Adipose tissue (tissue), 3 donors: ENCODE measurements around the gene PTPRN2. TPM values are rescaled to one million over a fixed set of nuclear protein-coding genes. Genes with fewer than 3 reads are reported as not detected.

Experiments used
- H3K27ac ChIP-seq: one replicate; pipeline ENCODE4 v1.5.1; 2013; ENCODE audit warnings: low read depth, low read length
- WGBS, 3 donors: extraction: QIAGEN DNeasy Blood & Tissue Kit; methylation state at CpG; one replicate each; pipeline ENCODE4 v1.1.7; 2013; 5-methylcytosine and 5-hydroxymethylcytosine counted together
- polyA plus RNA-seq, 3 donors: library from polyadenylated mRNA; stranded (reverse); fragments of 200-250 nt; gene quantifications; one replicate each; pipeline ENCODE4 v1.2.3, GENCODE V29; 2013
- donor health status: healthy with polysubstance abuse.
- donor health status: Bipolar disorder and iron deficiency.
- donor health status: healthy.

PTPRN2 gene
- polyA plus RNA-seq, 3 donors, result 3.7 to 8.0 (median 7.3) TPM

DNA sequence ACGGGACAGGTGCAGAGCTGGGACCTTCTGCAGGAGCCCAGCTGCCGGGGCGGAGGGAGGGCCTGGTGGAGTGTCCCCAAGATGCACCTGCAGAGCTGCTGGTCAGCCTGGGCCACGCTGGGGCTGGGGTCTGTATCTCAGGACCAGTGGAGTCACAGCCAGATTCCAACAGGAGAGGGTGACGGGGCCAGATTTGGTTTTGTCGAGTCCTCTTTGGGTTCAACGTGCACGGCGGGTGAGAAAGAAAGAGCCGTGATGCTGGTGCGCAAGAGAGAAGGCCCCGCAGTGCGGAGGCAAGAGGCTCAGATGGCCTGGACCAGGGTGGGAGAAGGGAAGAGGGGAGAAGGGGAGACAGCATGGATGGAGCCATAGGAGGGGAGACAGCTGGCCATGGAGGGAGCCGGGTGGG lies 462.9 kb downstream of the PTPRN2 start:
- H3K27ac ChIP-seq, result no peak overlapping the region
- WGBS, 3 donors, result 88 to 94% (median 92%) methylated on average over 13 to 14 of the region's 14 CpGs

DNA sequence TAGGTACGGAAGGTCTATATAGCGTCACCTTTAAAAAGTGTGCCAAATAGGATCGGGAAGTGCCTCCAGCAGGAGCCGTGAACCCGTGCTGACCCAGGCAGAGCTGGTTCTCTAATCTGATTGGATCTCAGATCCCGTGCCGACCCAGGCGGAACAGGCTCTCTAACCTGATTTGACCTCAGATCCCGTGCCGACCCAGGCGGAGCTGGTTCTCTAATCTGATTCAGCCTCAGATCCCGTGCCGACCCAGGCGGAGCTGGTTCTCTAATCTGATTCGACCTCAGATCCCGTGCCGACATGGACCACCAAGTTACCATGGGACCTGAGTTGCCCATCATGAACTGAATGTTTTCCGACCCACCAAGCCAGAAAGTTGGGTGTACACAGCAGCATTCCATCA lies 463.9 kb downstream of the PTPRN2 start:
- no peak overlapping the region for H3K27ac ChIP-seq
- WGBS, 3 donors, result 96 to 97% (median 96%) methylated on average over 18 of the region's 18 CpGs

DNA sequence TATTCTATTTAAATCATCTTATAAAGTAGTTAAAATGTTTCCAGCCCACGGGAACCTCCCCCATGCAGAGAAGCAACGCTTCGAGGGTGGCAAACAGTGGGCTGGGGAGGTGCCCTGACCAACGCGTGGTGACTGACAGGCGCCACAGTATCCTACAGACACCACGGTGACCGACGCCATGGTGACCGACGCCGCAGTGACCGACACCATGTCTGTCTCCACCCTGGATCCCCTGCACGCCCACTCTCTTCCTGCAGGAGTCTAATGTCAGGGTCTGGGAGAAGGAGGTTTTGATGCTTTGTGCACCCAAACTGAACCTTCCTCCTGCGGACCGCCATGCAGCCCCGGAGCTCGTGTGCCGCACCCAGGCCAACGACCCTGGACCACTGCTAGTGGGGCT lies 464.4 kb downstream of the PTPRN2 start:
- WGBS, 3 donors, result 93 to 95% (median 94%) methylated on average over 20 of the region's 20 CpGs

DNA sequence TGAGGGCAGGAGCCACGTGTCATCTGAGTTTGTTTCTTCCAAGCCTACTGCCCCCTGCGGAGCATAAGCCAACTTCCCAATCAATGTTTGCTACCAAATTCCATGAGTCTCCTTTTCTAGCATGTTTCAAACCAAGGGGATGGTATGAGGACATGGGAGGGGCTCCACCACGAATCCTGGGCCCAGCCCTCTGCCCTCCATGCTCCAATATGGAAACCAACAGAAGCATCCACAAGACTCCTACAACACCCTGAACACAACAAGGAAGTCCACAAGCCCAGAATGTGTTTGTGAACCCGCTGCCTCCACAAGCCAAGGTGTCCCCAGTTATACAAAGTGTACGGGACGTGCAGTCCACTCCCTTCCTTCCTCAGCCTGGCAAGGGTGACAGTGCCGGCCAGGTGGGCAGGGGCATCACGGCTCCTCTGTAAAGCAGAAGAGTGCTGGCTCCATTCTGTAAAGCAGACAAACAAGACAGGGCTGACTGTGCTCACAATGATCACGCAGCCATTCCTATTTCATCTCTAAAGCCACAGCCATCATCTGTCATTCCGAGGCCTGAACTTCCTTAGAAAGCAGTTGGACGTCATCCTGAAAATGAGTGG lies 466.1 kb downstream of the PTPRN2 start:
- H3K27ac ChIP-seq, result no peak overlapping the region
- 75 to 80% (median 76%) methylated on average over 11 of the region's 11 CpGs for WGBS, 3 donors

More for the DNA sequence above, 464.4 kb downstream of the PTPRN2 start:
- H3K27ac ChIP-seq, result no peak overlapping the region

DNA sequence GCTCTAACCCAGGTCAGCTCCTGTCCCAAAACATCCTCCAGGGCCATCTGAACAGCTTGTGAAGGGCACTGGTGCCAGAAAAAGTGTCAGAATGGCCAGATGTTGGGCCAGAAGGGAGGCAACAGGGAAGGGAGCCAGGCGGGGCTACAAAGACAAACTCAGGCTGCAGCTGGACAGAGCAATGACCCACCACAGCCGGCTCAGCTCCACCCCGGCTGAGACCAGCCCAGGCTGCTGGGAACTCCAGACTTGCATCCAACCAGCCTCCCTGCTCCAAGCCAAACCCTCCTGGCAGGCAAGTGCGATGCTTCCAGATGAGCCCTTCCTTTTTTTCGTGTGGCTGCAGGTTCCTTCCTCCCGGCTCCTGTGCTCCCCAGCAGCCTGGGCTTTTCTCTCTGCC lies 466.9 kb downstream of the PTPRN2 start:
- 44 to 71% (median 55%) methylated on average over 6 of the region's 6 CpGs for WGBS, 3 donors
- no peak overlapping the region for H3K27ac ChIP-seq

DNA sequence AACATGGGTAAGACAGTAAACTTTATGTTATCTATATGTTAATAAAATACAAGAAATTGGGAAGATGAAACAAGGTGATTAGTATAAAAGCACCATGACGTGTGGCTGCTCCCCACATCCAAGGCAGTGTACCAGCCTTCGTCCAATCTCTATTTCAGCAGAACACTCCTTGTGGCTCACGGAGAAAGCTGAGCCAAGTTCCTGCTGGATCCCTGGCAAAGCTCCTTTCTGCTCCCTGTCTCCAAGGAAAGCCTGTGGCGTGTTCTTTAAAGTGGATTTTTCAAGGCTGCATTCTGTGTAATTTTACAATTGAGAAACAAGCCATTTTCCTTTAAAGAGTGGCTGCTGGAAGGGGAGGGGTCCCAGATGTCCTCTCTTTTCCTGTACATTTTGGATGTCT lies 467.3 kb downstream of the PTPRN2 start:
- 66 to 90% (median 71%) methylated on average over 4 of the region's 4 CpGs for WGBS, 3 donors
- H3K27ac ChIP-seq, result no peak overlapping the region

DNA sequence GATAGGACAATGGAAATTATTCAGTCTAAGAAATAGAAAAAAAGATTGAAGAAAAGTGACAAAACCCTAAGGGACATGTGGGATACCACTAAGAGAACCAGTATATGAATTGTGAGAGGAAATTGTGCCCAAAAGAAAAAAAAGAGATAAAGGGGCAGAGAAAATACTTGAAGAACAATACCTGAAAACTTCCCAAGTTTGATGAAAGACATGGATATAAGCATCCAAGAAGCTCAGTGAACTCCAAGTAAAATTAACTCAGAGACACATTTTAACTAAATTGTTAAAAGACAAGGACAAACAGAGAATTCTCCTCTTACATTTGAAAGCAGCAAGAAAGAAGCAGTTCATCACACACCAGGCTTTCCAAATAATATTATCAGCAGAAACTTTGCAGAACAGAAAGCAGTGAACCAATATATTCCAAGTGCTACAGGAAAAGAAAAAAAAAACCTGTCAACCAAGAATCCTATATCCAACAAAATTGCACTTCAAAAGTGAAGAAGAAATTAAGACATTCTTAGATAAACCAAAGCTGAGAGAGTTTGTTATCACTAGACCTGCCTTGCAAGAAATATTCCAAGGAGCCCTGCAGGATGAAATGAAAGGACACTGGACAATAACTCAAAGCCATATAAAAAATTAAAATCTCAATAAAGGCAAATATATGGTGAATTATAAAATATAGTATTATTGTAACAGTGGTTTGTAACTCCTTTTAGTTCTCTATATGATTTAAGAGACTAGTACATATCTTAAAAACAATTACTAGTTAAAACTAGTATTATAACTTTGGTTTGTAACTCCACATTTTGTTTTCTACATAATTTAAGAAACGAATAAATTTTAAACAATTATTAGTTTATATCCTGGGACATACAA lies 470.0 kb downstream of the PTPRN2 start:
- no peak overlapping the region for H3K27ac ChIP-seq
- 70 to 78% (median 72%) methylated on average over 1 of the region's 1 CpG for WGBS, 3 donors

DNA sequence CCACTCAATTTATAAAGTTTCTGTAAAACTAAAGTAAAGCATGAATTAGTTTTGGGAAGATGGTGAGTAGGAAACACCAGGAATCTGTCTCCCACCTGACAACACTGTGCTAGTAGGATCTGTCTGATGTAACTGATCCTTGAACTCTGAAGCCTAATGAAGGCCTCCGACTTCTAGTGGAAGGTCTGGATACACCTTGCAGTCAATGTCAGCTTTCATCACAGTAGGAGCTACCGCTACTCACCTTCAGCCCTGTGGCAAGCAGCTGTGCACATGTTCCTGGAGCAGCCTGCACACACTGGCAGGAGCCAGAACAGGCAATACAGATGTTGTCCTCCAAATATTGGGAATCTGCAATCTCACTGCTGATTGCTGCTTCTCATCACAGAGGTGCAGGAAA lies 471.4 kb downstream of the PTPRN2 start:
- 86 to 98% (median 88%) methylated on average over 2 of the region's 2 CpGs for WGBS, 3 donors
- no peak overlapping the region for H3K27ac ChIP-seq

DNA sequence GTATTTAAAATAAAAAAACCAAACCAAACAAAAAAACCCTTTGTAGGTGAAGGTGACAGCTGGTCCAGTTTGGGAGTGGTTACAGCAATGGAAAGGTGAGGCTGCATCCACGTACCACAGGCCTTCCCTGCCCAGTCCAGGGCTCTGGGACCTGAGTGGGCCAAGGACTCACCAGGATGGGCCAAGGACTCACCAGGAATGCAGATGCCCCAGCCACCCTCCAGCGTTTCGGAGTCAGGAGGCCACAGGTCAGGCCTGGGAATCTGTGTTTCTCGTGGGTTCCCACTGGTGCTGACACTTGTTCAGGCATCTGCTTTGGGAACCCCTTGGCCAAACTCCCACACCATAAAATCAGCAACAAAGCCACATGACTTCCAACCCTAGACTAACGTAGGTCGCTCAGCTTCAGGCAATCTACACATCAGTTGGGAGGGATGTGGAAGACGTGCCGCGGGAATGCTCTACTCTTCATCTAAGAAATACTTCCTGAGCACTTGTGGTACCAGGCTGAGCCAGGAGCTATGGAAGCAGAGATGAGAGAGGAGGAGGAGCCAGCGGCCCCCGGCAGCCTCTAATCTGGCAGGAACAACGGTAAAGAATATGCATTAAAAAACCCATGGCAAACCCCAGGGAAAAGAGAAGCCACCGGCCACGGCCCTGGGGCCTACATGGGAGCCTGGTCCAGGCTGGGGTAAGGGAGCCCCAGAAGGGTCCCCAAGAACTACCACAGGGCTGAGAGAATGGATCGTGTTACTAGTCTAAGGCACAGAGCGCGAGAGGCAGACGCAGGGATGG lies 473.4 kb downstream of the PTPRN2 start:
- 90 to 95% (median 92%) methylated on average over 18 of the region's 18 CpGs for WGBS, 3 donors
- H3K27ac ChIP-seq, result no peak overlapping the region

DNA sequence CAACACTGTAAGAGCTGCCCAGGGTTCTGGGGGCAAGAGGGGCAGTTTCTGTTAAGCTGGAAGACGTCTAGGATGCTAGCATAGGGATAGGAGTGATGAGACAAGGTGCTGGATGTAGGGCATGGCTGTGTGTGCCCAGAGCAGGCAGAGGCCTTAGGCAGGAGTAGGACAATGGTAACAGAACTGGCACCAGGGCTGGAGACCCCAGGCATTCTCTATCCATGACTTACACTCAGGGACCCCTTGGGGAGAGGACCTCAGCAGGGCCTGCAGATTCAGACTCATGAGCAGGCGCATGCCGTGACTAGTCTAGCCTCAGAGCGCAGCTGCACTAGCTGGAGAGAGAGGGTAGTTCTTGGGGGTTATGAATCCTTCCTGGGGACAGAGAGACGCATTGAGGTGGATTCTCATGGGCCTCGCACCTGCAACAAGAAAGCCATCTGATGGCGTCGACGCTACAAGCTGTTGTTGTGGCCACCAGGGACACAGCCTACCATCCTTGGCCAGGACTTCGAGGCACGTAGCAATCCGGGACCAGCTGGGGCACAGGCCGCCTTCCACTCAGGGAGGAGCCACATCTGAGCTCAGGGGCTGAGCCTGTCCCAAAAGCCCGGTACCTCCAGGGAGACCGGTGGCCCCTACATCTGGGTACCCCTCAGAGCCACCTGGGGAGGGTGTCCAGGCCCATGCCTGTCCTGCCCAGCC lies 474.1 kb downstream of the PTPRN2 start:
- no peak overlapping the region for H3K27ac ChIP-seq
- WGBS, 3 donors, result 93 to 94% (median 94%) methylated on average over 15 of the region's 15 CpGs

DNA sequence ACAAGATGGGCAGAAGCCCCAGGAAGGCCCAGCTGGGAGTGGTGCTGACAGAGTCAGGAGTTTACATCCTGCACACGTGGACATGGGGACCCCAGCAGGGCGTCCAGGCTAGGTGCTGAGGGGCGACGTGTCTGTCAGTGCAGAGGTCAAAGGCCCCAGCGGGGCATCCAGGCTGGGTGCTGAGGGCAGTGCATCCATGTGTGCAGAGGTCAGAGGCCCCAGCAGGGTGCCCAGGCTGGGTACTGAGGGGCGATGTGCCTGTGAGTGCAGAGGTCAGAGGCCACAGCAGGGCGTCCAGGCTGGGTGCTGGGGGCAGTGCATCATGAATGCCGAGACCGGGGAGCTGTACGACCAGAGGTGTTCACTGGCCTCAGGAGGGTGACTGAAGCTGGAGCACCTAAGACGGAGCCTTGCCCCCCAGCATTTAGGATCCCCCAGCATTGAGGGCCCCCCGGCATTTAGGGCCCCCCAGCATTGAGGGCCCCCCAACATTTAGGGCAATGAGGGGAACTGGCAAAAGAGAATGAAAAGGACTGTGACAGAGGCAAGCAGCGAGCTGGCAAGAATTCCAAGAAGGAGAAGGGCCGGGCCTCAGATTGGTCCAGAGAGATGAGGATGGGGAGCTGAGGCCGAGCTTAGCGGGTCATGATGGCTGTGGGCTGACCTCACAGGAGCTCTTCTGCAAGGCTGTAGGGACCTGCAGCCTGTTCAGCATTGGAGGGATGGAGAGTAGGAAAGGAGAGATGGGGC lies 474.9 kb downstream of the PTPRN2 start:
- H3K27ac ChIP-seq, result no peak overlapping the region
- WGBS, 3 donors, result 89 to 91% (median 90%) methylated on average over 15 to 16 of the region's 16 CpGs

DNA sequence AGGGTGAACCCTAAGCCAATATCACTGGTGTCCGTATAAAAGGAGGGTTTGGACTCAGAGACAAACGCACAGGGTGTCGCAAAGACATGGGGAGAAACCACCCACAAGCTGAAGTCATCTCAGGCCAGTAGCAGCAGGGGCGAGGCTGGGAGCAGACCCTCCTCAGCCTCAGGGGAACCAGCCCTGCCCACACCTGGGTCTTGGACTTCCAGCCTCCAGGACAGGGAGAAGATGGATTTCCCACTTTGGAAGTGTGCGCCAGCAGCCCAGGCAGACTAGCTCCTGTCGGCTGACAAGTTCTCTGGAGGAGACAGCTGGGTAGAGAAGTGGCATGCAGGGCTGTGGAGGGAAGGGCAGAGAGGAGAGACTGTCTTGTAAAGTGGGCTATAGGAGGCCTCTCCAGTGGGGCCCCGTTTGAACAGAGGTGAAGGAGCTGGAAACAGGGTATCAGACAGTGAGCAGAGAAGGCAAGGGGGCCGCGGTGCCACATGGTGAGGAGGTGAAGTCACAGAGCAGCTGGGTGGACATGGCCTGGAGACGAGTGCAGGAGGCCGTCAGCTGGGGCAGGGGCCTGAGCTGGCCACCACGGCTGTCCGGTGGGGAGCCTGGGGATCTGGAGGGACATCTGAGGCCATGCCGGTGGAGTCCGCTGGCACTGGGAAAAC lies 475.6 kb downstream of the PTPRN2 start:
- H3K27ac ChIP-seq, result no peak overlapping the region
- 89 to 93% (median 92%) methylated on average over 15 of the region's 15 CpGs for WGBS, 3 donors

DNA sequence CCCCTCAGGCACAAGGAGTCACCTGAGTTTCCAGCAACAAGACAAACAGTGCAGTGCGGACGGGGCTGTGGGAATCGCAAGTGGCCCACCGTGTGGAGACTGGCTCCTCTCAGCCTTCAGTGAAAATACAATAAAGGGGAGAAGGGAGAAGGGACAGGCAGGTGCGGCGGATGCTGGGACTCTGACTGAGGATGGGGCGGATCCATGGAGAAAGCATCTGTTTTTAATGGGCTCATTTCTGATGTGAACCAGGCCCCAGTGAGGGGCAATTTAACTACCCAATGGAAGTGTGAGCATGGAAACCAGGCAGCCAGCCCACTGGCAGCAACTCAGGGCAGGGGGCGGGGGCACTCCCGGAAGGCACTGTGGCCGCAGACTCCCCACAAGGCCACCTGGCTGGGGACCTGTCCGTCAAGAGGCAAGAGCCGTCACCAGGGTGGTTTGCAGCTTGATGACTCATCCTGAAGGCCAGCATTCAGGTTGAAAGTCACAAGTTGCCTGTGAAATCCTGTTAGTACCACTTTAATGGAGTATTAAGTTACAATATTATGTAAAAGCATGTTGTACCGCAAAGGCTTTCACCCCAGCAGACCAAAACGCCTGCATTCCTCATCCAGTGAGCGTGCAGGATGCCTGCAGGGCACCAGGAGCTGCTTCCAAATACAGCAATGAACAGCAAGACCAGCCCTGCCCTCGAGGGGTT lies 476.4 kb downstream of the PTPRN2 start:
- H3K27ac ChIP-seq, result no peak overlapping the region
- WGBS, 3 donors, result 68 to 81% (median 81%) methylated on average over 16 of the region's 16 CpGs

DNA sequence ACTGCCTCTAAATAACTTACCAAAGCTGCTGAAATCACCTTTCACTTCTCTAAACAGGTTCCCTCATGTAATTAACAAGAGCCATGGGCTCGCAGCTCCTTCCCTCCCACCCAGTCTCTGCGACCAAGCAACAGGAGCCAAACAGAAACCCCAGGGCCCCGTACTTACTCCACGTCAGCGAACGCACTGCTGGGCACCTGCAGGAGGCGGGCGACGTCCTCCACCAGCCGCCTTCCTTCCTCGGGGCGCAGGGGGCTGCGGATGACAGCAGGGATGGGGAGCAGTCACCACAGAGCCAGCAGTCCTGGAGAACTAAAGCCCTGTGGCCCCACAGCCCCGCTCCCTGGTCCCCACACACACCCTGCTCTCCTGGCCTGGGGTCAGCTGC lies 477.0 kb downstream of the PTPRN2 start:
- H3K27ac ChIP-seq, result no peak overlapping the region
- WGBS, 3 donors, result 91 to 94% (median 92%) methylated on average over 14 of the region's 14 CpGs

DNA sequence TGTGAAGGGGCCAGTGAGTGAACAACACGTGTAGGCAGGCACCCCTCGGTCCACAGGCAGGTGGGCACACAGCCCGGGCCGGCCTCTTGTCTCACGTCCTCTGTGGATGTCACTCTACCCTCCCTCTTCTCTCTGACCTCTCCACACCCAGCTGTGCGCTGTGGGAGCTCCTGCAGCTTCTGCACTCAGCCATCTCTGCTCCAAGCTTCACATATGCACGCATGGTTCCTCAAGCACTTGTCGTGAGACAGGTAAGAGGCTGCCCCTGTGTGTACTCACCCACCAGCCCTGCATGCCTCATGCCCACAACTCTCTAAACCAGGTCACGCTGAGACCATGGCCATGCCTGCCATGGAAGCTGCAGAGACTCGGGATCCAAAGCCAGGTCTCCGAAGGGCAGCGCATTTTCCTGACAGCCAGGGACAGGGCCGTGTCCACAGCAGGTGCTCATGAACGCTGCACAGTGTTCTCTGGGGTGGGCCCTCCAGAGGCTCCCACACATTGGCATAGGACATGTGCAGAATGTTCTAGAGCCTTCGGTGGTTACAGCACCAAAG lies 477.5 kb downstream of the PTPRN2 start:
- WGBS, 3 donors, result 87 to 94% (median 94%) methylated on average over 15 of the region's 15 CpGs

DNA sequence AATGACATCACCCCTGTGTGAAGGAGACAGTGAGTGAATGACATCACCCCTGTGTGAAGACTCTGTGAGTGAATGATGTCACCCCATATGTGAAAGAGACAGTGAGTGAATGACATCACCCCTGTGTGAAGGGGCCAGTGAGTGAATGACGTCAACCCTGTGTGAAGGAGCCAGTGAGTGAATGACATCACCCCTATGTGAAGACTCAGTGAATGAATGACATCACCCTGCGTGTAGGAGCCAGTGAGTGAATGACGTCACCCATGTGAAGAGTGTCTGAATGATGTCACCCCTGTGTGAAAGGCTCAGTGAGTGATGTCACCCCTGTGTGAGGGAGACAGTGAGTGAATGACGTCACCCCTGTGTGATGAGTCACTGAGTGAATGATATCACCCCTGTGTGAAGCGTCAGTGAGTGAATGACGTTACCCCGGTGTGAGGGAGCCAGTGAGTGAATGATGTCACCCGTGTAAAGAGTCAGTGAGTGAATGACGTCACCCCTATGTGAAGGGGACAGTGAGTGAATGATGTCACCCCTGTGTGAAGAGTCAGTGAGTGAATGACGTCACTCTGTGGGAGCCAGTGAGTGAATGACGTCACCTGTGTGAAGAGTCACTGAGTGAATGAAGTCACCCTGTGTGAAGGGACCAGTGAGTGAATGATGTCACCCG lies 478.1 kb downstream of the PTPRN2 start:
- 78 to 85% (median 84%) methylated on average over 12 of the region's 12 CpGs for WGBS, 3 donors

More for the DNA sequence above, 477.5 kb downstream of the PTPRN2 start:
- no peak overlapping the region for H3K27ac ChIP-seq

More for the DNA sequence above, 478.1 kb downstream of the PTPRN2 start:
- H3K27ac ChIP-seq, result no peak overlapping the region
